Activated effector memory CD4-positive, alpha-beta T cell treated with Interleukin-2 at 50 U/mL for 16 hours (primary cell): ENCODE data around the gene IL22RA1.

Experiments used
- DNase-seq: peaks from one replicate; pipeline ENCODE4 v3.0.0-alpha.2; 2020

IL22RA1 gene

DNA sequence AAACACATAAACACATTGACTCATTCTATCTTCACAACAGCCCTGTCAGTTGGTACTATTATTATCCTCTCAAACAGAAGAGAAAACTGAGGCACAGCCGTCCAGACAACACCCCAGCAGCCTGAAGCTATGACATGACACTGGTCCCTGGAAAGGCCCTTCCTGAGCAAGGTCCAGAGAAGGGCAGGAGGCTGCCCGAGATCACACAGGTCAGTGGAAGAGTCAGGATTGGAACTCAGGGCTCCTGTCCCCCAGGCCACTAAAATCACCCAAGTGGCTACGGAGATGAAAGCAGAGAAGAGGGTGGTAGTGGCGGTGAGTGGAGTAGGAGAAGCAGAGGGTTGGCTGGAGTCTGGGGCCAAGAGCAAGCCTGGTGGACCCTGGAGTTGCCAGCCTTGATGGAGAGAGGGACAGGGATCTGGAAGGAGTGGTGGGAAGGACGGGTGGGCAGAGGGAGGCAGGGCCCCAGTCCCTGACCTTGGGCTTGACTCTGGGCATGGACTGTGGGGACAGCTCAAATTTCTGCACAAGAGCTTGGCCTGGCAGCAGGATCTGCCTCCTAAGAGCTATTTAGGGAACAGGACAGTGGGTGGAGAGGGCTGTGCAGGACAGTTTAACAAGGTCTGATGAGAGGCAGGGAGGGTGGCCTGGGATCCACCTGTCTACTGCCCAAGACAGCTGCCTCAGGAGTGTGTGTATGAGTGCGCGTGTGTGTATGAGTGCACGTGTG is 46.8 kb downstream of the IL22RA1 start:
- no peak for DNase-seq

DNA sequence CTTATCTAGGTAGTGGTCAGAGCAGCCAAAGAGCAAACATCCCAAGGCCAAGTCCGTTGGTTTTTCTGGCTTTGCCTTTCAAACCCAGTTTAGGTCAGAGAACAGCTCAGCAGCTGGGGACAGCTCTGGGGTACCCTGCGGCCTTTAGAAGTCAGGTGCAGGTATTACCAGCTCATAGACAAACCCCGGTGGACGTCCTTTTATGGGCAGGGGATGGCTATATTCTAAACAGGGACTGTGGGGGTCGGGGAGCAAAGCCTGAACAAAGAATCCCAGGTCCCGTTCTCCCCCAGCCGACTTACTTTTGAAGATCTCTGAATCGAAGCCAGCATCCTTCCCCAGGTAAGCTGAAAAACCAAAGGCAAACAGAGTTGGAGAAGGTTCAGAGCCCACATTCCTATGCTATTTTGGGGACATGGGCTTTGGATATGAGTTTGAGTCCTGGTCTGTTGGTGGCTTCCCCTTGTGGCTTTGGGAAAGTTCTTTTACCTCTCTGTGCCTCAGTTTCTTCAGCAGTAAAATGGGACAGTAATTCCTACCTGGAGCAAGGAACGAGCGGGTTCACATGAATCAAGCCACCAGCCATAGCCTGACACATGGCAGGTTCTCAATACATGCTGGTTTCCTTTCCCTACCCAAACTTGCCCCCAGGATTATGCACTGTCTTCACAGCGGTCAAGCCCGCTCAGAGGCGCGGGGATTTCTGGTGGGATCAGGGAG is 47.6 kb downstream of the IL22RA1 start:
- no peak for DNase-seq

DNA sequence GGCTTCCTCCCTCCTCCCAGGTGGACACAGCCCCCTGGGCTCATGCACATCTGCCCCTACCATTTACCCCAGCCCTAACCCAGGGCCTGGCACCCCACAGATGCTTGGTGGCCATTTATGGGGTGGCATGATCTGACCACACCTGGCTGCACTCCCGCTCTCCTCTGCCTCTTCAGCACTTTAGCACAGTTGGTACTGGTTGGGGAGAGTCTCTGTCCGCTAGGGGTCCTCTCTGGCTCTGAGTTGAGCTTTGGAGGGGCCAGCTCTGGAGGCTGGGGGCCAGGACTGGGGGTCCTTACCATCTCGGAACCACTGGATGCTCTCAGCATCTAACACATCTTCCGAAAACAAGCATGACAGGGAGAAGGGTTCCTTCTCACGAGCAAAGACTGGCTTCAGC is 48.4 kb downstream of the IL22RA1 start:
- DNase-seq = no peak

DNA sequence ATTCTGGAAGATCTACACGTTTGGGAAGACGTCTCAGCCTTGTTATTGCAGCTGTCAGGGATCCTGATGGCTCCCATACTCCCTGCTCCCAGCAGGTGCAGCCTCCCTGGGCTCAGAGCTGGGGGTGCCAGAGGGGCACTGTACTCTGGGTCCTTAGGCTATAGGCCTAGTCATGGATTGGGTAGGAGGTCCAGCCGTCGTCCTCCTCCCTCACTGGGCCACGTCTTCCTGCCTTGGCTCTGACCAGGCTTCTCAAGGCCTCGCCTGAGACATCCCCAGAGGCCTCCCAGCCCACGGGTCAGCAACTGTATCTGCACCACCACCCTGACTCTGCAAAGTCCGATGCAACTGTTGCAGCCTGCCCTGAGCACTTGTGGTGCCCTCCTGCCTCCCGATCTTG is 49.2 kb downstream of the IL22RA1 start:
- no peak for DNase-seq

DNA sequence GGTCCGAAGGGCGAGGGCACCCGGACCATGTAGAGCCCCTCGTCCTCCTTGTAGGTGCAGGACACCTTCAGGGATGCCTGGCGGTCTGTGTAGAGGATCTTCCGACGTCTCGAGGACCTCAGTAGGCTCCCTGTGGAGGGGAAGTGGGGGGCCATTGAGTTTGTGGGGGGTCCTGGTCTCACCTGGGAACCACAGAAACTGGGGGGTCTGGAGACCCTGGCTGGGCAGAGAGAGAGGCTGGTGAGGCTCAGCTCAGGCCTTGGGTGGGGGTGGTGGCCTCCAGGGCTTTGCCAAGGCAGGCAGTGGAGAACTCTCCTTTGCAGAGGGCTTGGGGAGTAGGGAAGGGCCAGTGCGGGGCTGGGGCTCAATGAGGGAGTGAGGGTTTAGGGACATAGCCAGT is 50.0 kb downstream of the IL22RA1 start:
- DNase-seq = no peak

DNA sequence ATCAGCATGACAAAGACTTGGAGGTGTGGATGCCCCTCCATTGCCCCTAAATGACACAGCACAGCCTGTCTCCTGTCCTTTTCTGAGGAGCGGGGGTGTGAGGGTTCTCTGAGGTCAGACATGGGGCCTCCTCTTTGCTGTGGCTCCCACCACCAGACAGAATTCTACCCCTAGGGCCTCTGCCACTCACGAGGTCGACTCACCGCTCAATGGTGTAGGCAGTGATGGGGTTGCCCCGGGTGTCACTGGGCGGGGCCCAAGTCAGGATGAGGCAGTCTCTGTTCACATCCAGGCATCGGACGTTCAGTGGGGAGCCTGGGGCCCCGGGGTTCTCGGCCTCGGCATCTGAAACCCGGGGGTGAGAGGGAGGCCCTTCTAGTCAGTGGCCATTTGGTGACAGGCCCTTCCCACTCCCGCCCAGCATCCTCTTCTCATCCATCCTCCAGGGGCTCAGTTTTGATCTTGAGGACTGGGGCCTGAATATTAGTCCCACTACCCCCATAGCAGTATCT is 50.9 kb downstream of the IL22RA1 start:
- no peak for DNase-seq

DNA sequence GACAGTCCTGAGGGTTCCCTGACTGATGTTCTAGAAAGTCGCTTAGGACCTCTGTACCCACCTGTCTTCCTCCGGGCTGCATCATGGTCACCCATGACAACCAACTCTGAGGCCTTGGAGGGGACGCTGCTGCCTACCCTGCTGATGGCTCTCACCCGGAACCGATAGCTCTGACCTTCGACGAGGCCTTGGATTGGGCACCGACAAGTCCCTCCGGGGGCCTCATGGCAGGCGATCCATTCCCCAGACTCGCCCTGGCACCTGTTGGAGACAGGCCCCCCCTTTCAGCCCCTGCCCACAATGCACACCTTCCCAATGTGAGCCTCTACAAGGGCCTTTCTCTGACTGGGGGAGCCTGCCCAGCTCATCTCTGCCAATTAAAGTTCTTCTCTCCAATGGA is 52.2 kb downstream of the IL22RA1 start:
- DNase-seq = no peak

DNA sequence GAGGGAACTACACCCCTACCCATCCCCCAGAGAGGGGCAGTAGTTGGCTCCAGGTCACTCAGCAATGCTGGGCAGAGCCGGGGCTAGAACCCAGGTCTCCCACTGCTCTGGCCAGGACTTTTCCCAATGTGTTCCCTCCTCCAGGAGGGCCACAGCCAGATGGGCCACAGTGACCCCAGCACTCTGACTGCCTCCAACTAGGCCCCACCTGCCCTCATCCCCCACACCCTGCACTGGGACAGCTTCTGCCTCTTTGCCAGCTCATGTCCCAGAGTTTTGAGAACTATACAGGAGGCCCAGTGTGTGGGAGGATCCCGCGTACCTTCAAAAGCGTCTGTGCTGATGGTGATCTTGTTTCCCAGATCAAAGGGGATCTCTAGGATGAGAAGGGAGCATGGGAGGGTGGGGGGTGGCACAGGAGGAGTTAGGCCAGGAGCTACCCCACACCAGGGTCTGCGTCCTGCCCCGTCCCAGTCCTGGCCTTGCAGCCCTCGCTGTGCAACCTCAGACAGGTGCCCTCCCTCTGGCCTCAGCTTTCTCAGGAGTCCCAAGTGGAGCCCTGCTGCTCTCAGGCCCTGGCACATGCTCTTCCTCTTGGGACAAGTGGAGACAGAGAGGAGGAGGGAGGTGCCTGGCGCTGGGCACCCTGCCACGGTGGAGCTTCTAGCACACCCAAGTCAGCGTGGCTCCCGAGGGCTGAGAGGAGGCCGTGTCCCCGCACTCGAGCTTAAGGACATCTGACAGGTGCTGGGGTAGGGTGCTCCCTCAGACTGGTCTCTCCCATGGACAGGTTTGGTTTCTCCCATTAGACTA is 53.0 kb downstream of the IL22RA1 start:
- DNase-seq = no peak

DNA sequence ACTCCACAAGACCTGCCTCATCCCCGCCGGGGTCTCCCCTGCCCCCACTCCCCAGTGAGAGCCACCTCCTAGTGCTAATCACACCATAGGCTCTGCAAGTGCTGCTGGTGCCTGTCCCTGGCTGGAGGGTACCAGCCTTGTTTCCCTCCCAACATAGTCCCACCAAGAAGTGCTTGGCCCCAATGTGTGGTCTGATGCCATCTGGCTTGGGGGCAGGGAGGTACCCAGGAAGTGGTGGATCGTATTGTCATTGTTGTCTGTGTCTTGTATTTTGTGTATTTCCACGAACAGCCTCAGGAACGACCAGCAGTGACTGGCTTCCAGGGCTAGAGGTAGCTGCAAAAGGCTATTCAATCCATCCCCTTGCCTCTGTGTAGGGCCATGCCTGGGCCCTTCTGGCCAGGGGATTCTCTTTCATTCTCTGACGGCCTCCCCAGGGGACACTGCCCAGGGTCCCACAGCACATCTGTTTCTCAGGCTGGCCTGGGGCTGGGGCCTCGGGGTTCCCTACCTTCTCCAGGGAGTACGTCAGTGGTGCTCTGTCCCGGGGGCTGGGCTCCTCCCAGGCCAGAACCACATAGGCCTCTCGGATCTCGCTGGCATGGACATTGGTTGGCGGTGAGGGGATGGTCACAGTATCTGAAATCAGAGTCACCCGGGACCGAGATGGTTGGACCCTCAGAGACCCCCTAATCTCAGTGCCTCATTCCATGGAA is 53.8 kb downstream of the IL22RA1 start:
- no peak for DNase-seq

DNA sequence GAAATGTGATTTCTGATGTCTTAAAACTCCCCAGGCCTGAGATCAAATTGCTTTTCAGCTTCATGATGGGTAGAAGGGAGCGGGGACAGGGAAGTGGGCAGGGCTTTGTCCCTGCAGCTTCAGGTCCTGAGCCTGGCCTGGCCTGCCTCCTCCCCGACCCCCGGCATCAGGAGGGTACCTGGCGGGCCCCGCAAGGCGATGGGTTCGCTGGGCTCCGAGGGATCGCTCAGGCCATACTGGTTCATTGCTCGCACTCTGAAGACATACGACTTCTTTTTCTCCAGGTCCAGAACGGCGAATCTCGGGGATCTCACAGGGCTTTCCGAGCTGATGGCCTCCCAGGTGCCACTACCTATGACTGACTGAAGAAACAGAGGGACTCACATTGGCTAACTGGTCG is 56.5 kb downstream of the IL22RA1 start:
- DNase-seq = no peak

DNA sequence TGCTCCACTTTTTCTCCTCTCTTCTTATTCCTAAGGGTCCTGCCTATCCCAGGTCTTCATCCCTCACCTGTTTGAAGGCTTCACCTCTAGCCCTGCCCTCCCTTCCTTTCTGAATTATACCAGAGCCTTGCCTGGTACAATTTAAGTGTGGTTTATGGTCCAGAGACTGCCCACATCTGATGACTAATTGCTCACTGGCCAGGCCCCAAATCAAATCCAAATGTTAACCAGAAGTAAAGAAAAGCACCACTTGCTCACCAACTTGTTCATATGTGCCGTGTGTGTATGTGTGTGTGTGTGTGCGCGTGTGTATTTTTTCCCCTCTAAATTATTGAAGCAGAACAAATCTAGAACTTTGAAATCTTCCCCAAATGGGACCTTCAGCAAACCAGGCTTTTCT is 57.4 kb downstream of the IL22RA1 start:
- DNase-seq = no peak

DNA sequence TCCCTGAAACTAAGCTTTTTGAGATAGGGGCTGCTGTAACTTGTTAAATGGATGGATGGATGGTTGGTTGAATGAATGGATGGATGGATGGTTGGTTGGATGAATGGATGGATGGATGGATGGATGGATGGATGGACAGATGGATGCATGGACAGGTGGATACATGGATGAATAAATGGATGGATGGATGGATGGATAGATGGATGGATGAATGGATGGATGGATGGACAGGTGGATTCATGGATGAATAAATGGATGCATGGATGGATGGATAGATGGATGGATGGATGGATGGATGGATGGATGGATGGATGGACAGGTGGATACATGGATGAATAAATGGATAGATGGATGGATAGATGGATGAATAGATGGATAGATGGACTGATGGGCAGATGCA is 57.9 kb downstream of the IL22RA1 start:
- DNase-seq = no peak

DNA sequence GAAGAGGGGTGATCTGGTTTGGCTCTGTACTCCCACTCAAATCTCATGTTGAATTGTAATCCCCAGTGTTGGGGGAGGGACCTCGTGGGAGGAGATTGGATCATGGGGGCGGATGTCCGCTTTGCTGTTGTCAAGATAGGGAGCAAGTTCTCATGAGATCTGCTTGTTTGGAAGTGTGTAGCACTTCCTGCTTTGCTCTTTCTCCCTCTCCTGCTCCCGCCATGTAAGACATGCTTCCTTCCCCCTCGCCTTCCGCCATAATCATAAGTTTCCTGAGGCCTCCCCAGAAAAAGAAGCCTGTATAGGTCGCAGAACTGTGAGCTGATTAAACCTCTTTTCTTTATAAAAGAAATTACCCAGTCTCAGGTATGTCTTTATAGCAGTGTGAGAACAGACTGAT is 58.9 kb downstream of the IL22RA1 start:
- DNase-seq = no peak

DNA sequence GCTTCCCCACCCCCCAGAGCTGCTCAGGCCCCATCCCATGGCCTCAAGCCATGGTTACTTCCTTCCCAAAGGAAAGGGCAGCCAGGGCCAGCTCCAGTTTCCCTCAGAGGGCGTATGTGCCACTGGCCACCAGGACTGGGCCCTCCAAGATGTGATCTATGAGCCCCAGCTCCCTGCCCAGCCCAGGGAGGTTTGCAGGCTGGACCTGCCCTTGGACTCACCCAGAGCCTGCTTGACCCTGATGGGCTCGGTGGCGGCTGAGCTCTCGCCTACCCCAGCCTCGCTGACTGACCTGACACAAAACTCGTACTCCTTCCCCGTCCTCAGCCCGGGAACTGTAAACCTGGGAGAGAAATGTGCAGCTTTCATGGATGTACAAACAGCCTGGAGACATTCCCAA is 60.6 kb downstream of the IL22RA1 start:
- DNase-seq = no peak

DNA sequence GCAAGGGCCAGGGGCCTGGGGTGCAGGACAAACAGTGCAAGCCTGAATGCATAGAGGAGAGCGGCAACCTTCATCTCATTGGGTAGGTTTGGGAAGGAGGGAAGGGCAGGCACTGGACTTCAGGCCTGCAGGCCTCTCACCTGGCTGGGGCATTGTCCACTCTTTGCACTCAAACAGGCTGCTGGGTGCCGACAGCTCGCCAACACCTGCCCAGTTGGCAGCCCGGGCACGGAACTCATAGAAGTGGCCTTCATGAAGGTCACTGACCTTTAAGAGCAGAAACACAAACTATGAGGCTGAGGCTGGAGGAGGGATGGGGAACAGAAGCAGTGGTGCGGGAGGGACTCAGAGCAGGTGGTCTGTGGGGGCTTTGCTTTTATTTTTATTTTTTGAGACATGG is 61.8 kb downstream of the IL22RA1 start:
- no peak for DNase-seq

DNA sequence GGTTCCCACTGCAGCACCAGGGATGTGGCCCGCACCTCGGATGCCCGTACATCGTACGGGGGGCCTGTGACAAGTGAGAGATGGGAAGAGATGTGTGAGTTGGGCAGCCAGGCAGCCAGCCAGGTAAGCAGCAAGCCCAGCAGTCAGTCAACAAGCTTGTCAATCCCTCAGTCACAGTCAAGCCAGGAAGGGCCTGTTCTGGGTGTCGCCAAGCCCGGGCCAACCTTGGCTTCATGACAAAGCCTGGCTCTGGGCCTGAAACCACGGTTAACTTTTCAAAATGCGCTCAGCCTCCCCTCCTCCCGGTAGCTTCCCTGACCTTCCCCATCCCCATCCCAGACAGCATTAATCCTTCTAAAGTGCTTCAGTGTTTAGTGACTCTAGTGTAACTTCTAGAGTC is 62.8 kb downstream of the IL22RA1 start:
- no peak for DNase-seq

DNA sequence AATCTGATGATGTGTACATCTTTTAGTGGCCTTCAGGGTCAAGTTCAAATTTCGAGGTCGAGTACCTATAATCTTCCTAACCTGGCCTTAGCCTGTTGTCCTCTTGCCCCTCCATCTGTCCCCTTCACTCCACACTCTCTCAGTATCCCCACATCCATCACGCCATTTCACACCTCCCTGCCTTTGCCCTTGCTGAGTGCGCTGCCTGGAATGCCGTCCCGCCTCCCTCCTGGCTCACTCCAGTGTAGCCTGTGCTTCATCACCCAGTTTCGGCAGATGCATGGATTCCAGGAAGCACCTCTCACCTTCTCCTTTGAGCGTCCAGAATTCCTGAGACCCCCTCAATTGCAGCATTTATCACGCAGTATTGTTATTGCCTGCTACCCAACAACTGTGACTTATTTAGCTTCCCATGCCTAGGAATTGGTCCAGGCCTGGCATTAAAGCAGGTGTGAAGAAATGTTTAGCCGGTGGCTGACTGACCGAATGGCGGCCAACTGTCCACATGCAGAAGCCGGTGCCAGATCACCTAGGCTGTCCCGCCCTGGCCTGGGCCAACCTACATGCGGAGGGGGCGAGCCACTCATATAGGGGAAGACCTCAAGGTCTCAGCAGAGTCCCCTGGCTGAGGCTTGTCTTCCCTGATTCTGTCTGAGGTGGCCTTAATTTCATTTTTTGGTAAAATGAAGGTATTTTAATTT is 65.5 kb downstream of the IL22RA1 start:
- no peak for DNase-seq

DNA sequence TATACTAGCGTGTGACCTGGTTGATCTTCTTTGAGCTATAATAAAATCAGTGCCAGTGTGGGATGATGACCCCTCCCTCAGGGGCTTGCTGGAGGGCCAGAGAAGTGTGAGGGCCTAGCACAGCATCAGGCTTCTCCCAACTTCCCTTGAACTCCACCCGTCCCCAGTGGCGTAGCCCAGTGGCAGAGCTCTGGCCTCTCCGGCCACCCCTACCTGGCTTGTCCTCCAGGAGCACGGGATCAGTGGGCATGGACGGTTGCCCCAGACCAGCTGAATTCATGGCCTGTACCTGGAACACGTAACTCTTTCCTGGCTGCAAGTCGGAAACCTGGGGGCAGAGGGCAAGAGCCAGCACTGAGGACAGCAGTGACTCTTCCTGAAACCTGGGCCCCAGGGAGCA is 67.0 kb downstream of the IL22RA1 start:
- no peak for DNase-seq

DNA sequence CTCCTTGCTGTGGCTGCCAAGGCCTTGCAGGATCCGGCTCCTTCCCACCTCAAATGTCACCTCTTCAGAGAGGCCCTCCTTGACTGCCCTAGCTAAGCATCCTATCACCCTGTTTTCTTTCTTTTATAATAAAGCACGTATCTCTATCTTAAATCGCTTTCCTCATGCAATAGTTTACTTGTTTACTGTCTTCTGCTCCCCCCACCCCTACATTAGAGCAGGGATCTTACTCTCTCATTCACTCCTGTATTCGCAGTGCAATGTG is 67.4 kb downstream of the IL22RA1 start:
- DNase-seq = no peak

DNA sequence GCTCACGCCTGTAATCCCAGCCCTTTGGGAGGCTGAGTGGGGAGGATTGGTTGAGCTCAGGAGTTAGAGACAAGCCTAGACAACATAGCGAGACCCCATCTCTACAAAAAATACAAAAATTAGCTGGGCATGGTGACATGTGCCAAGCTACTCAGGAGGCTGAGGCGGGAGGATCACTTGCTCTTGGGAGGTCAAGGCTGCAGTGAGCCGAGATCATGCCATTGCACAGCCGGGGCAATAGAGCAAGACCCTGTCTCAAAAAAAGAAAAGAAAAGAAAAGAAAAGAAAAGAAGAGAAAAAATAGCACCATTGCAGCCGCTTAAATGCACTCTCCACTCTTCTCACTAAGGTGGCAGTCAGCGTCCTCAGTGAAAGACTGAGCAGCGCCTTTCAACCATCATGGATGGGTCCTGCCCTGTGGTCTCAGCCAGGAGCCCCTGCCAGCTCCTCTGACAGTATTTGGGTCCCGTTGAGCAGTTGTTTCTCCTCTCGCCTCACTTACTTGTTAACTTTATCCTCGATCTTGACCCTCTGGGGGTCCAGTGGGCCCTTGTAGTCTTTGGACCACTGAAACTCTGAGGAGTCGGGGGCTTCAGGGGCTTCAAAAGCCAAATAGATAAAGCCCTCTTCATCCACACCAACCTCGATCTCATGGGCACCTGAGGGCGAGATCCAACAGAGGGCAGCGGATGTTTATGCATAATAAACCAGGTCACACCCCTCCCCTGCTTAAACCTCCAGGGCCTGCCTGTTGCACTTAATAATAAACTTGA is 67.9 kb downstream of the IL22RA1 start:
- no peak for DNase-seq

DNA sequence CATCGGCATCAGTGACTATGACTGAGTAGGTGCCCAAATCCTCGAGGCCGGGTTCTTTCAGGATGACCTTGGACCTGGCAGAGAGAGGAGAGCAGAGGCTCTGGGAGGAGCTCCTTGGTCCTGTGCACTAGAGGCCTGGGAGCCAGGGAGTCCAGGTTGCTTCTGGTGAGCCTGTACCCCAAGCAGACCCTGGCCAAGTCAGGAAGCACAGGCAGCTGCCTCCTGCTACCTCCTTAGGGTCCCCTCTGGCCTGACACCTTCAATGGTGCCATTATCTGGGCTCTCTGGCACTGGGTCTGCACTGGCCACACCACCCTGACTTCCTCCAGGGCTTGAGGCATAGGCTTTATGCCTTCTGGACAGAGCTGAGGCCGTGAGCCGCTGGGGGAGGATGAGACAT is 68.7 kb downstream of the IL22RA1 start:
- no peak for DNase-seq

DNA sequence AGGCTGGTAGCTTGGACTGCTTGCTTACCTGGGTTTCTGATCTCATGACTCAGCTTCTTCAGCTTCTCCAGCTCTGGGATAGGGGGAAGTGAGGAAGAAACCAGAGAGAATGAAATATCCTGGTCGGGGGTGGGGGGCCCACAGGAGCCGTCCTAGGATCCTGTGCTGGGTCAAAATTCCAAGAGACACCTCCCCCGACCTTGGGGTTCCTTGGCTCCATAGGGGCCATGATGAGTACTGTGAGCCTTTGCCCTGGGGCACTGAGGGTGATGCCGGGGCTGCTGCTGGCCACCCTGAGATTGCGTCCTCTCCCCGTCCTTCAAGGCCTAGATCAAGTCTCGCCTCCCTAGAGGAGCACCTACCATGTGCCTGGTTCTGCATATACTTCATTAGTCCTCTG is 71.0 kb downstream of the IL22RA1 start:
- no peak for DNase-seq
